ENCODE measurements around the gene MRO.

GRCh38 chr18:50829644-50830043 is 9.8 kb upstream of the MRO start:
- TF ChIP-seq SIN3A (IDR thresholded peaks at IDR 0.05; ENCODE audit: borderline replicate concordance, low read depth, low read length) (no peak), JUND (IDR thresholded peaks at IDR 0.05) (no peak), ELF1 (IDR thresholded peaks at IDR 0.05) (no peak), ZBTB33 (IDR thresholded peaks at IDR 0.05; ENCODE audit: borderline replicate concordance, low read depth) (no peak), TEAD4 (IDR thresholded peaks at IDR 0.05; ENCODE audit: borderline replicate concordance, insufficient read depth) (no peak), POLR2AphosphoS5 (IDR thresholded peaks at IDR 0.05; ENCODE audit: low read depth, low read length) (no peak), EP300 (IDR thresholded peaks at IDR 0.05; ENCODE audit: borderline replicate concordance in 1 of 2, low read depth in 1 of 2, low read length in 1 of 2) (no peak), EZH2phosphoT487 (IDR thresholded peaks at IDR 0.05; ENCODE audit: borderline replicate concordance, low read depth) (no peak)
- TF ChIP-seq, protein P1, sequence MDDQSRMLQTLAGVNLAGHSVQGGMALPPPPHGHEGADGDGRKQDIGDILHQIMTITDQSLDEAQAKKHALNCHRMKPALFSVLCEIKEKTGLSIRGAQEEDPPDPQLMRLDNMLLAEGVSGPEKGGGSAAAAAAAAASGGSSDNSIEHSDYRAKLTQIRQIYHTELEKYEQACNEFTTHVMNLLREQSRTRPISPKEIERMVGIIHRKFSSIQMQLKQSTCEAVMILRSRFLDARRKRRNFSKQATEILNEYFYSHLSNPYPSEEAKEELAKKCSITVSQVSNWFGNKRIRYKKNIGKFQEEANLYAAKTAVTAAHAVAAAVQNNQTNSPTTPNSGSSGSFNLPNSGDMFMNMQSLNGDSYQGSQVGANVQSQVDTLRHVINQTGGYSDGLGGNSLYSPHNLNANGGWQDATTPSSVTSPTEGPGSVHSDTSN (IDR thresholded peaks at IDR 0.05) = no peak
- TF ChIP-seq, protein P2, sequence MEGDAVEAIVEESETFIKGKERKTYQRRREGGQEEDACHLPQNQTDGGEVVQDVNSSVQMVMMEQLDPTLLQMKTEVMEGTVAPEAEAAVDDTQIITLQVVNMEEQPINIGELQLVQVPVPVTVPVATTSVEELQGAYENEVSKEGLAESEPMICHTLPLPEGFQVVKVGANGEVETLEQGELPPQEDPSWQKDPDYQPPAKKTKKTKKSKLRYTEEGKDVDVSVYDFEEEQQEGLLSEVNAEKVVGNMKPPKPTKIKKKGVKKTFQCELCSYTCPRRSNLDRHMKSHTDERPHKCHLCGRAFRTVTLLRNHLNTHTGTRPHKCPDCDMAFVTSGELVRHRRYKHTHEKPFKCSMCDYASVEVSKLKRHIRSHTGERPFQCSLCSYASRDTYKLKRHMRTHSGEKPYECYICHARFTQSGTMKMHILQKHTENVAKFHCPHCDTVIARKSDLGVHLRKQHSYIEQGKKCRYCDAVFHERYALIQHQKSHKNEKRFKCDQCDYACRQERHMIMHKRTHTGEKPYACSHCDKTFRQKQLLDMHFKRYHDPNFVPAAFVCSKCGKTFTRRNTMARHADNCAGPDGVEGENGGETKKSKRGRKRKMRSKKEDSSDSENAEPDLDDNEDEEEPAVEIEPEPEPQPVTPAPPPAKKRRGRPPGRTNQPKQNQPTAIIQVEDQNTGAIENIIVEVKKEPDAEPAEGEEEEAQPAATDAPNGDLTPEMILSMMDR (IDR thresholded peaks at IDR 0.05) = no peak
- TF ChIP-seq, protein P3, sequence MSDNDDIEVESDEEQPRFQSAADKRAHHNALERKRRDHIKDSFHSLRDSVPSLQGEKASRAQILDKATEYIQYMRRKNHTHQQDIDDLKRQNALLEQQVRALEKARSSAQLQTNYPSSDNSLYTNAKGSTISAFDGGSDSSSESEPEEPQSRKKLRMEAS (IDR thresholded peaks at IDR 0.05; ENCODE audit: low read depth) = no peak

Data from SK-N-SH (cell line).